Keratinocyte (primary cell): Measurements from ENCODE around the gene YTHDF2. TPM values are rescaled to one million over a fixed set of nuclear protein-coding genes. Genes with fewer than 3 reads are reported as not detected.

Source experiments
- DNase-seq: peaks from one replicate; pipeline ENCODE4 v3.0.0-alpha.2; 2011; ENCODE audit warnings: low read depth, missing footprints, low spot score
- FAIRE-seq: peaks from 2 replicates; lab custom pipeline; 2011; peaks lifted over from hg19 to GRCh38; lab: Jason Lieb, UNC
- H2AFZ ChIP-seq: 2 replicates; pipeline ENCODE4 v1.6.0; 2012; ENCODE audit warnings: low read length, control low read depth, inconsistent platforms; ENCODE audit not compliant: control insufficient read depth
- H3K27ac ChIP-seq: 2 replicates; pipeline ENCODE4 v1.5.1; 2011; ENCODE audit warnings: low read length; ENCODE audit not compliant: control insufficient read depth, insufficient read depth
- H3K27me3 ChIP-seq: 3 replicates; pipeline ENCODE4 v1.6.0; 2011; ENCODE audit warnings: low read length; ENCODE audit not compliant: control insufficient read depth, insufficient read depth; ENCODE audit errors: extremely low read depth
- H3K36me3 ChIP-seq, 2 experiments: 2 replicates in 1 of 2; 3 replicates in 1 of 2; pipeline ENCODE4 v1.5.1; 2011; ENCODE audit warnings: low read length in 2 of 2, mild to moderate bottlenecking in 1 of 2; ENCODE audit not compliant: control insufficient read depth in 2 of 2, insufficient read depth in 2 of 2; ENCODE audit errors: extremely low read depth in 1 of 2
- H3K4me1 ChIP-seq: 3 replicates; pipeline ENCODE4 v1.5.1; 2011; ENCODE audit warnings: low read length; ENCODE audit not compliant: control insufficient read depth, insufficient read depth; ENCODE audit errors: extremely low read depth
- H3K4me2 ChIP-seq: 3 replicates; pipeline ENCODE4 v1.6.0; 2011; ENCODE audit warnings: low read depth, low read length; ENCODE audit not compliant: control insufficient read depth, insufficient read depth; ENCODE audit errors: extremely low read depth
- H3K4me3 ChIP-seq, 3 experiments: fragments of 200-600 bp in 1 of 3; sonication (generic) in 1 of 3; 2 replicates in 2 of 3; 3 replicates in 1 of 3; pipeline ENCODE4 v1.5.1; 2011 to 2016; ENCODE audit warnings: low read length in 3 of 3, mild to moderate bottlenecking in 3 of 3, control low read depth in 2 of 3, inconsistent platforms in 1 of 3, low read depth in 1 of 3, mixed read lengths in 1 of 3, mixed run types in 1 of 3, moderate library complexity in 1 of 3; ENCODE audit not compliant: control insufficient read depth in 2 of 3, insufficient read depth in 2 of 3; ENCODE audit errors: extremely low read depth in 1 of 3
- H3K79me2 ChIP-seq: 2 replicates; pipeline ENCODE4 v1.6.0; 2012; ENCODE audit warnings: low read length; ENCODE audit not compliant: control insufficient read depth, insufficient read depth
- H3K9ac ChIP-seq: 3 replicates; pipeline ENCODE4 v1.6.0; 2011; ENCODE audit warnings: low read length; ENCODE audit not compliant: control insufficient read depth, insufficient read depth; ENCODE audit errors: extremely low read depth
- H3K9me1 ChIP-seq: 3 replicates; pipeline ENCODE4 v1.6.0; 2011; ENCODE audit warnings: low read length; ENCODE audit not compliant: control insufficient read depth, insufficient read depth; ENCODE audit errors: extremely low read depth
- H3K9me3 ChIP-seq: 2 replicates; pipeline ENCODE4 v1.5.1; 2012; ENCODE audit warnings: low read depth, low read length; ENCODE audit not compliant: control insufficient read depth
- H4K20me1 ChIP-seq: 3 replicates; pipeline ENCODE4 v1.6.0; 2011; ENCODE audit warnings: low read length; ENCODE audit not compliant: control insufficient read depth, insufficient read depth; ENCODE audit errors: extremely low read depth
- EZH2 ChIP-seq: IDR thresholded peaks from one replicate; pipeline ENCODE4 v1.6.1; 2012; ENCODE audit warnings: inconsistent platforms, mild to moderate bottlenecking, low read length, moderate library complexity
- dilution Hi-C: fragments of 300-500 bp; cut with MboI; formaldehyde crosslinking; loops from one replicate; pipeline ENCODE4 v1.7.0; 2020; ENCODE audit warnings: low sequenced_read_pairs; ENCODE audit not compliant: extremely low pct_ligation_motif_present
- polyA plus RNA-seq, 5 experiments: library from polyadenylated mRNA; depleted of rRNA in 3 of 5; stranded (reverse) in 3 of 5; stranded (forward) in 1 of 5; unstranded in 1 of 5; fragments of >200 nt; gene quantifications; 1 replicate in 1 of 5; 2 replicates in 3 of 5; 3 replicates in 1 of 5; pipeline versions ENCODE4 v1.2.1 to v1.2.3, GENCODE V29; 2011 to 2012; ENCODE audit warnings: missing spikeins in 2 of 5, low read depth in 1 of 5, low replicate concordance in 1 of 5
- TF ChIP-seq, protein P1 (sequence below), 3 experiments: IDR thresholded peaks in 1 of 3; conservative IDR thresholded peaks in 1 of 3; optimal IDR thresholded peaks in 1 of 3; 2 replicates in 2 of 3; 3 replicates in 1 of 3; pipeline versions ENCODE3 to v1.5.1; 2011; ENCODE audit warnings: low read length in 3 of 3, mild to moderate bottlenecking in 3 of 3, moderate library complexity in 2 of 3, control low read depth in 1 of 3, inconsistent platforms in 1 of 3; ENCODE audit not compliant: insufficient read depth in 2 of 3; ENCODE audit errors: extremely low read depth in 1 of 3

YTHDF2 gene
- polyA plus RNA-seq, 1 donor (not counting 4 experiments of a cell fraction or from before 2014, with no cell fraction given) = 88.0 TPM

- dilution Hi-C loops = no loop called here
- Histone ChIP-seq H3K4me3 (no peak overlapping the region), H3K79me2 (no peaks in the 10 kb centered on the region), H3K9me3 (peaks cover 1% of the 10 kb centered on the region), H3K4me2 (no peak overlapping the region), H3K27me3 (peaks cover 18% of the 10 kb centered on the region), H3K36me3 (no peaks in the 10 kb centered on the region), H2AFZ (no peak overlapping the region), H3K9ac (no peak overlapping the region), H3K4me1 (peaks cover 6% of the 10 kb centered on the region), H3K27ac (no peak overlapping the region), H4K20me1 (no peaks in the 10 kb centered on the region), H3K9me1 (no peaks in the 10 kb centered on the region)
- DNase-seq (no peak), FAIRE-seq (no peak)
- TF ChIP-seq EZH2 = no peak
- TF ChIP-seq, protein P1, sequence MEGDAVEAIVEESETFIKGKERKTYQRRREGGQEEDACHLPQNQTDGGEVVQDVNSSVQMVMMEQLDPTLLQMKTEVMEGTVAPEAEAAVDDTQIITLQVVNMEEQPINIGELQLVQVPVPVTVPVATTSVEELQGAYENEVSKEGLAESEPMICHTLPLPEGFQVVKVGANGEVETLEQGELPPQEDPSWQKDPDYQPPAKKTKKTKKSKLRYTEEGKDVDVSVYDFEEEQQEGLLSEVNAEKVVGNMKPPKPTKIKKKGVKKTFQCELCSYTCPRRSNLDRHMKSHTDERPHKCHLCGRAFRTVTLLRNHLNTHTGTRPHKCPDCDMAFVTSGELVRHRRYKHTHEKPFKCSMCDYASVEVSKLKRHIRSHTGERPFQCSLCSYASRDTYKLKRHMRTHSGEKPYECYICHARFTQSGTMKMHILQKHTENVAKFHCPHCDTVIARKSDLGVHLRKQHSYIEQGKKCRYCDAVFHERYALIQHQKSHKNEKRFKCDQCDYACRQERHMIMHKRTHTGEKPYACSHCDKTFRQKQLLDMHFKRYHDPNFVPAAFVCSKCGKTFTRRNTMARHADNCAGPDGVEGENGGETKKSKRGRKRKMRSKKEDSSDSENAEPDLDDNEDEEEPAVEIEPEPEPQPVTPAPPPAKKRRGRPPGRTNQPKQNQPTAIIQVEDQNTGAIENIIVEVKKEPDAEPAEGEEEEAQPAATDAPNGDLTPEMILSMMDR (optimal IDR thresholded peaks at IDR 0.05 in 1 of 3, IDR thresholded peaks at IDR 0.05 in 1 of 3, conservative IDR thresholded peaks at IDR 0.05 in 1 of 3; ENCODE audit: extremely low read depth in 1 of 3, insufficient read depth in 2 of 3, low read length in 3 of 3) = no peak
Measured at GRCh38 chr1:28807046-28807445, 70.3 kb downstream of the YTHDF2 start.

DNA sequence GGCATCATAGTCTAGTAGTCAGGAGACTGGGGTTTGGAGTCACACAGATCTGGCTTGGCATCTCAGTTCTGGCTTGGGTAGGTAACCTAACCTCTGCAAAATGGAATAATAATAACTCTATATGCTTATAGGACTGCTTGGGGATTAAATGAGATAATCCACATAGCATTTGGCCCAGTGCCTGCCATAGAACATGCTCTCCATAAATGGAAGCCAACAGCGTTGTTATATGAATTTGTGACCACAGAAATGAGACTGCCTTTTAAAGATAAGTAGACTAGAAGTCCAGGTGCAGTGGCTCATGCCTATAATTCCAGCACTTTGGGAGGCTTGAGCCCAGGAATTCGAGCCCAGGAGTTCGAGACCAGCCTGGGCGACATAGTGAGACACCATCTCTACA is 71.2 kb downstream of the YTHDF2 start:
- TF ChIP-seq EZH2 = no peak
- TF ChIP-seq, protein P1 (optimal IDR thresholded peaks at IDR 0.05 in 1 of 3, IDR thresholded peaks at IDR 0.05 in 1 of 3, conservative IDR thresholded peaks at IDR 0.05 in 1 of 3; ENCODE audit: extremely low read depth in 1 of 3, insufficient read depth in 2 of 3, low read length in 3 of 3) = no peak
- Histone ChIP-seq H3K4me3 (no peak overlapping the region), H4K20me1 (no peaks in the 10 kb centered on the region), H3K36me3 (no peaks in the 10 kb centered on the region), H3K4me2 (no peak overlapping the region), H3K9me1 (no peaks in the 10 kb centered on the region), H3K9me3 (peaks cover 1% of the 10 kb centered on the region), H3K9ac (no peak overlapping the region), H3K27me3 (peaks cover 27% of the 10 kb centered on the region), H3K27ac (no peak overlapping the region), H3K4me1 (peaks cover 6% of the 10 kb centered on the region), H2AFZ (no peak overlapping the region), H3K79me2 (no peaks in the 10 kb centered on the region)
- no peak for DNase-seq
- dilution Hi-C loops = no loop called here
- FAIRE-seq = no peak
